ENCODE measurements around the gene LDB3.

Gene LDB3

DNA sequence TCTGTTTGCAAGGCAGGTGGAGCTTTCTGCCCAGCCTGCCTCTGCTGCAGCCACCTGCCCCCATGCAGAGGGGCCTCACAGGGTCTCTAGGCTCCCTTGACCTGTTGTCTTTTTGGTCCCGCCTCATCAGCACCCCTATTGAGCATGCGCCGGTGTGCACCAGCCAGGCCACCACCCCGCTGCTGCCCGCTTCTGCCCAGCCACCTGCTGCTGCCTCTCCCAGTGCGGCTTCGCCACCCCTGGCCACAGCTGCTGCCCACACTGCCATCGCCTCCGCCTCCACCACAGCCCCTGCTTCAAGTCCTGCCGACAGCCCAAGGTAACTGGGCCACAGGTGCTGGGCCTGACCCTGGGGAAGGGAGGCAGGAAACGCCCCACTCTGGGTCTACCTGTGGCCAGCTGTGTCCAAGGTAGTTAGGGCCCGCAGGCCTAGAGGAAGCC, 38.1 kb downstream of the LDB3 start:
- DNase-seq (ENCODE audit: low read depth) = no peak

GRCh38 chr10:86706977-86707376, 38.7 kb downstream of the LDB3 start:
- DNase-seq (ENCODE audit: low read depth) = no peak

DNA sequence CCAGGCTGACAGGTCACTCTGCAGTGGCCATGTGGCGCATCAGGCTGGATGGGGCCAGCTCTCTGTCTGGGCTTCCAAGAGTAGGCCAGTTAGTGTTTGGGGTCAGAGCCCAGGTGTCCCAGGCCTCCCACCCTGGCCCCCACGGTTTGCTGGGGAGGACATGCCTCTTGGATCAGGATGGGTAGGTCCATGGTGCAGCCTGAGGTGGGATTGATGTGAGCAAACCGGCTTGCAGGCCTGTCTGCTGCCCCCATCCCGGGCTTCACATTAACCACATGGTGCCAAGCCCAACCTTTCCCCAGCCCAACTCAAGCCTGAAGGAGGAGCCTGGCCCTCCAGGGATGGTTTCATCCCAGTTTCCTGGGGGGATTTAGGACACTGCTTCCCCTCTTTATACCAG, 39.2 kb downstream of the LDB3 start:
- DNase-seq (ENCODE audit: low read depth) = no peak

- DNase-seq (ENCODE audit: low read depth) = no peak
These were observed 39.9 kb downstream of the LDB3 start for GRCh38 chr10:86708068-86708782.

DNA sequence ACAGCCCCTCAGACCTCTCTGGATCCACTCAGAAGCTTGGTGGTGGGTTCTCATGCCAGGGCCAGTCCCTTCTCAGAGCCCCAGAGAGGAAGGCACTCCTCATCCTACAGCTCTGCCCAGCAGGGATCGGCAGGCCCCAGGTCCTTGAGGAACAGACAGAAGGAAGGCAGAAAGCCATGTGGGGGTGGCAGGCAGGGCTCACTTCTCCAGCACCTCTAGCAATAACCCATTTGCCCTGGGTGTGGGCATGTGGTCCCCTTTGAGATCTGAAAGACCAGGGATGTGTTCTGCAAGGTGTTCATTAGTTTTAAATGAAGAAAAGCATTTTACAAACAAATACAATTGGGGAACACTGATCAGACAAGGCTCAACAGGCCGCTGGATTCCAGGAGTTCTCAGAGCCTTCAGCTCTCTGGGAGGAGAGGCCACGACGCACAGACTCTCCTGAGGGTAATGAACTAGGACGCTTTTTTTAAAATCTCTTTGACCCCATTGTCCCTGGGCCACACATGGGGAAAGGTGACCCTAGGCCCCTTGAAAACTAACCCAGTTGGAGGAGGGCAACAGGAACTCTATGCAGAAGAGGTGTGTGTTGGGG, 40.6 kb downstream of the LDB3 start:
- DNase-seq (ENCODE audit: low read depth) = no peak

GRCh38 chr10:86709396-86710185, 41.3 kb downstream of the LDB3 start:
- no peak for DNase-seq (ENCODE audit: low read depth)

DNA sequence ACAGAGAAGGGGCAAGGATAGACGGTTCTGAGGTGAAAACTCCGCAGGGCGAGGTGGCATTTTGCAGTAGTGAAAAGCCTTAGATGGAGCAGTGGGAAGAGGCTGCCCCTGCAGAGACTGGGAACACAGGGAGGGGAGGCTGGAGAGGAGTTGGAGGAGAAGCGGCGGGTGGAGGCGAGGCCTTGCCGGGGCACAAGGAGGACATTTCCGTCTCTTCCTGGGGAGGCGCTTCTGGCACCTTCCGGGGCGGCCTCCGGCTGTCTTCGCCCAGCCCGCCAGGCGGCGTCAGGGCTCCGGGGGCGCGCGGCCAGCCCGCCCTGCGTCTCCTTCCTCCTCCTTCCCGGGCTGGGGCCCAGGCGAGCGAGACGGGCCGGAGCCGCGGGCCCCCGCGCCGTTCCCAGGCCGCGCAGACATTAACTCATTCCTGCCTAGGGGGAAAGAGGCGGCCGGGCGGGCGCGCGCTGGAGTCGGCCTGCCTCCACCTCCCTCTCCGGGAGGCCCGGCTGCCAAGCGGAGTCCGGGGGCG, 42.7 kb downstream of the LDB3 start:
- DNase-seq (ENCODE audit: low read depth) = no peak

DNA sequence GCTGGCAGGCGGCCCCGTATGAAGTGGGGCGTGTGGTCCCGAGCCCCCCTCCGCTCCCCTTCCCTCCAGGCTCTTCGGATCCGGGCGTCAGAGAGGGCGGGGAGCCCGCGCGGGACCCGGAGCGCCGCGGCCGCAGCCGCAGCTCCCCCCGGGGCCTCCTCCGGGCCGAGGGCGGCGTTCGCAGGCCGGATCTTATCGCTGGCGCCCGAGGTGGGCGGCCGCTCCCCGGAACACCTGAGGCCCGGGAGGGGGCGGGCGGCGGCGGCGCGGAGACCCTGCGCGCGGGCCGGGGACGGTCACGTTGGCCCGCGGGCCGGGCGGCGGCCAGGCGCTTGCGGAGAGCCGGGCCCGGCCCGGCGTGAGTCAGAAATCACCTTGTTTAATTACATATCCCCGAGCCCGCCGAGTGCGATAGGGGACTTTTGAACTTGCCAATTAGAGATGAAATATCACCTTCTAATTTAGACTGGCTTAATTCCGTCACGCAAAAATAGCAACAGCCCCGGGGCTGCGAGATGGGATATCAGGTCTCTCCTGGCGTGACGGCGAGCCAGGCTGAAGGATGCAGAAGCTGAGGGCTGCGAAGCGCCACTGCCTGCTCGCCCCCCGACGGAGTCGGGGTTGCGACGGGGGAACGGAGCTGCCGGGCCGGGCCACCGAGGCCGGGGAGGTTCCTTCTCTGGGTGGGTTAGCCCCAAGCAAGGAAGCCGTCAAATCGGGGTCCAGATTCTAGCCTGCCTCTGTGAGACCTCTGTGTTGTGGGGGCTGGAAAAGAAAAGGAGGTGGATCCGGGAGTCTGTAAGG, 43.4 kb downstream of the LDB3 start:
- DNase-seq (ENCODE audit: low read depth) = no peak

- DNase-seq (ENCODE audit: low read depth) = no peak
These were observed 44.0 kb downstream of the LDB3 start for GRCh38 chr10:86712317-86712707.

GRCh38 chr10:86715156-86715795, 47.0 kb downstream of the LDB3 start:
- DNase-seq (ENCODE audit: low read depth) = no peak

DNA sequence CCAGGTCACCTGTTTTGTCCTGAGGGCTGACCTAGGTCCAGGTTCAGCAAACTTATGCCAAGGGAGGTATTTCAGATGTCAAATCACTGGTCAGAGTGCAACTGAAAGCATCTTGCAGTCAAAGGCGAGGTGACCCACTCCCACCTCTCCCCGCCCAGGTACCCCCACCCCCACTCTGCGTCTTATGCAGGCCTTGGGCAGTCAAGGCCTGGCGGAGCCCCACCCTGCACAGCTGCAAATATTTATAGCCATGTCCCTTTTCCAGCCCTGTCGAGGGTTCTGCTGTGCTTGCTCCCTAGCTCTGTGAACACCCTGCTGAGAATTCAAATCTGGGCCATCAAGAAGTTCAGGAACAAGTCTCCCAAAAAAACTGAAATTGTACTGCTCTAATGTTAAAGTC, 47.5 kb downstream of the LDB3 start:
- no peak for DNase-seq (ENCODE audit: low read depth)

- no peak for DNase-seq (ENCODE audit: low read depth)
These were observed 48.2 kb downstream of the LDB3 start for GRCh38 chr10:86716466-86716865.

DNA sequence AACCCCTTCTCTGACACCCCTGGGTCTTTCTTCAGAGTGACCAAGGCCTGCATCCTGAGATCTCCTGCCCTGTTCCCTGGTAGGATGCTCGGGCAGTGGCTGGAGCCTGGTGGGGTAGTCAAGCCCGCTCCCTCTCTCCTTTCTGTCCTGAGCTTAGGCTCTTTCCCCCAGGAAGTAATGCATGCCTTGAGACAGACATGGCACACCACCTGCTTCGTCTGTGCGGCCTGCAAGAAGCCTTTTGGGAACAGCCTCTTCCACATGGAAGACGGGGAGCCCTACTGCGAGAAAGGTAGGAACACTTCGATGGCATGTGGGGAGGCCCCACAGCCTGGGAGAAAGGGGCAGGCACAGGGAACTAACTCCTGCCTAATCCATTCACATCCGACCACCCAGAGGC, 50.2 kb downstream of the LDB3 start:
- no peak for DNase-seq (ENCODE audit: low read depth)

- no peak for DNase-seq (ENCODE audit: low read depth)
These were observed 52.9 kb downstream of the LDB3 start for GRCh38 chr10:86721232-86721631.

GRCh38 chr10:86723009-86723408, 54.7 kb downstream of the LDB3 start:
- DNase-seq (ENCODE audit: low read depth) = no peak

- DNase-seq (ENCODE audit: low read depth) = no peak
These were observed 56.1 kb downstream of the LDB3 start for GRCh38 chr10:86724445-86724844.

GRCh38 chr10:86725980-86726676, 57.8 kb downstream of the LDB3 start:
- DNase-seq (ENCODE audit: low read depth) = no peak

DNA sequence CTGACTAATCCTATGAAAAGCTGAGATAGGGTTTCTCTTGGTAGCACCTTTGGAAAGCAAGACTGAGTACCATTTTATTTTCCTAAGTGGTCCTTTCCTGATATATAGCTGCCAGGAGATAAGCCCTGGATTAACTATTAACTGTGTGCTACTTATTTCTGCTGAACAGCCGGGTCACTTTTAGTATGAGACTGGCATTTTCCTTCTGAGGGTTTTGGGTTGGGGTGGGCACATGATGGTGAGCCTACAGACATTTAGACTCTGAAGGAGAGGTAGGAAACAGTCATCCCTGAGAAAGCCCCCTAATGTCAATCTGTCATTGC, 58.3 kb downstream of the LDB3 start:
- DNase-seq (ENCODE audit: low read depth) = no peak

GRCh38 chr10:86727470-86727869, 59.2 kb downstream of the LDB3 start:
- no peak for DNase-seq (ENCODE audit: low read depth)

- no peak for DNase-seq (ENCODE audit: low read depth)
These were observed 59.7 kb downstream of the LDB3 start for GRCh38 chr10:86728056-86728455.

DNA sequence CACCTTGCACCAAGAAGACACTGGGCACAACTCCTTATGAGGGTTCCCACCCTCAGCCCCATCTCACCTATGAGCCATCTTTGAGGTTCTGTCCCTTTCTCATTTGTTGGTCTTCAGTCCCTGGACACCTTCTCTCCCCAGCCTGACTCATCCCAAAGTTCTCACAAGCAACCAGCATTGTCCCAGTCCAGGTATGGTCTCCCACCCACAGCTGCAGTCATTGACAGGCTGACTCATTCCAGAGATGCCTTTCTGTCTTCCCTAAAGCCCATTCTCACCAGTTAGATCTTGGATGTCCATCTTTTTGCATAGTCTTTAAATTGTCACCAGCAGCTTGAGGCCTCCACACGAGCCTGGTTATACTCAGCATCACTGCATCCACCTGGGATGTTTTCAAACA, 61.4 kb downstream of the LDB3 start:
- DNase-seq (ENCODE audit: low read depth) = no peak

Measured in non-pigmented ciliary epithelial cell (primary cell).